Left ventricle myocardium inferior (tissue), 1 donor: ENCODE results near the gene YY1AP1. TPM values are rescaled to one million over a fixed set of nuclear protein-coding genes. Genes with fewer than 3 reads are reported as not detected.
"Not testable (repeated sequence)": the region's sequence is repeated elsewhere in the genome, so short reads cannot be mapped to it uniquely, and the experiment has no call there.

Experiments
- DNase-seq: peaks from one replicate; pipeline ENCODE4 v3.0.0-alpha.2; 2020
- H3K27ac ChIP-seq: fragments of 200-600 bp; replicated peaks from 2 replicates; pipeline ENCODE4 v1.8.0; 2021
- H3K27me3 ChIP-seq: fragments of 200-600 bp; 2 replicates; pipeline ENCODE4 v1.8.0; 2021; ENCODE audit warnings: low read depth
- H3K36me3 ChIP-seq: fragments of 200-600 bp; 2 replicates; pipeline ENCODE4 v1.8.0; 2021
- H3K4me1 ChIP-seq: fragments of 200-600 bp; 2 replicates; pipeline ENCODE4 v1.8.0; 2021
- H3K4me3 ChIP-seq: fragments of 200-600 bp; 2 replicates; pipeline ENCODE4 v1.8.0; 2021; ENCODE audit warnings: mild to moderate bottlenecking, moderate library complexity
- H3K9me3 ChIP-seq: fragments of 200-600 bp; replicated peaks from 2 replicates; pipeline ENCODE4 v1.8.0; 2021
- CTCF ChIP-seq: fragments of 200-600 bp; IDR thresholded peaks from 2 replicates; pipeline ENCODE4 v1.8.0; 2021; ENCODE audit warnings: antibody characterized with exemption, mild to moderate bottlenecking, borderline replicate concordance
- intact Hi-C: fragments of 100-400 bp; cut with micrococcal nuclease; formaldehyde crosslinking; loops from one replicate; pipeline ENCODE4 v1.11.0; 2022
- total RNA-seq: library from RNA; stranded (reverse); fragmentation: NEBNext Ultra II Directional; extraction: Animal tissue kit (Norgen Biotek cat#: 25700); gene quantifications from one replicate; pipeline ENCODE4 v1.2.1, GENCODE V29; 2021
- donor health status: DM: no; HTN: yes; CAD: no; lungs with severe emphysema.

YY1AP1 gene
- total RNA-seq, 1 donor from 2014 or later, result 60.2 TPM

- no peaks in the 10 kb centered on the region for H3K4me1 ChIP-seq
- no peak for DNase-seq
- no peaks in the 10 kb centered on the region for H3K9me3 ChIP-seq
- no peak overlapping the region for H3K27ac ChIP-seq
- no peak for TF ChIP-seq CTCF
- H3K27me3 ChIP-seq, result no peaks in the 10 kb centered on the region
- intact Hi-C loops, result no loop called here
- no peak overlapping the region for H3K4me3 ChIP-seq
- H3K36me3 ChIP-seq, result peaks cover 98% of the 10 kb centered on the region
Observed at GRCh38 chr1:155673003-155673402, 15.6 kb downstream of the YY1AP1 start.

- DNase-seq, result no peak
- Histone ChIP-seq H3K36me3 (peaks cover 98% of the 10 kb centered on the region), H3K9me3 (no peaks in the 10 kb centered on the region), H3K27me3 (no peaks in the 10 kb centered on the region), H3K4me3 (no peak overlapping the region), H3K27ac (no peak overlapping the region), H3K4me1 (no peaks in the 10 kb centered on the region)
- TF ChIP-seq CTCF, result no peak
- intact Hi-C loops, result no loop called here
Observed at GRCh38 chr1:155671750-155672149, 16.8 kb downstream of the YY1AP1 start.

GRCh38 chr1:155669233-155670162 is 19.1 kb downstream of the YY1AP1 start:
- no peaks in the 10 kb centered on the region for H3K27me3 ChIP-seq
- no peak overlapping the region for H3K4me3 ChIP-seq
- no peak overlapping the region for H3K27ac ChIP-seq
- peaks cover 98% of the 10 kb centered on the region for H3K36me3 ChIP-seq
- H3K4me1 ChIP-seq, result no peaks in the 10 kb centered on the region
- DNase-seq, result no peak
- intact Hi-C loops, result no loop called here
- no peak for TF ChIP-seq CTCF
- H3K9me3 ChIP-seq, result no peaks in the 10 kb centered on the region

GRCh38 chr1:155661239-155661638 is 27.3 kb downstream of the YY1AP1 start:
- peaks cover 79% of the 10 kb centered on the region for H3K36me3 ChIP-seq
- H3K9me3 ChIP-seq, intact Hi-C loops, H3K4me1 ChIP-seq, H3K27me3 ChIP-seq, H3K27ac ChIP-seq, H3K4me3 ChIP-seq, DNase-seq: not testable (repeated sequence)

- H3K4me1 ChIP-seq, result no peaks in the 10 kb centered on the region
- peaks cover 41% of the 10 kb centered on the region for H3K36me3 ChIP-seq
- no peak for DNase-seq
- H3K27ac ChIP-seq, result no peak overlapping the region
- H3K27me3 ChIP-seq, result no peaks in the 10 kb centered on the region
- no peak overlapping the region for H3K4me3 ChIP-seq
- no peaks in the 10 kb centered on the region for H3K9me3 ChIP-seq
- TF ChIP-seq CTCF, result no peak
- intact Hi-C loops, result no loop called here
Observed at GRCh38 chr1:155657463-155657862, 31.1 kb downstream of the YY1AP1 start.

- H3K4me1 ChIP-seq, result peaks cover 4% of the 10 kb centered on the region
- H3K27me3 ChIP-seq, result peaks cover 6% of the 10 kb centered on the region
- no peak overlapping the region for H3K4me3 ChIP-seq
- H3K9me3 ChIP-seq, result no peaks in the 10 kb centered on the region
- no peak overlapping the region for H3K27ac ChIP-seq
- H3K36me3 ChIP-seq, result no peaks in the 10 kb centered on the region
- no peak for DNase-seq
- no peak for TF ChIP-seq CTCF
- intact Hi-C loops, result no loop called here
Observed at GRCh38 chr1:155652951-155653350, 35.6 kb downstream of the YY1AP1 start.
